Gastrocnemius medialis (tissue), 4 donors: ENCODE results near the gene ZNF562.
"Not testable (repeated sequence)": the region's sequence is repeated elsewhere in the genome, so short reads cannot be mapped to it uniquely, and the experiment has no call there.

Source experiments
- POLR2A ChIP-seq, 2 donors: fragments of 450-650 bp; IDR thresholded peaks; one replicate each; pipeline ENCODE4 v1.6.1; 2017; ENCODE audit warnings: antibody characterized with exemption in 2 of 2, mild to moderate bottlenecking in 2 of 2, moderate library complexity in 2 of 2
- TF ChIP-seq, protein P1 (sequence below), 5 experiments: fragments of 450-650 bp in 3 of 5; fragments of 200-600 bp in 2 of 5; sonication (generic) in 2 of 5; IDR thresholded peaks in 4 of 5; conservative IDR thresholded peaks in 1 of 5; 1 replicate in 4 of 5; 2 replicates in 1 of 5; pipeline ENCODE4 v1.5.1; 2016 to 2019; ENCODE audit warnings: antibody characterized with exemption in 5 of 5, mild to moderate bottlenecking in 3 of 5, moderate library complexity in 3 of 5

GRCh38 chr19:9651464-9651863 is 23.4 kb downstream of the ZNF562 start:
- TF ChIP-seq, protein P1, sequence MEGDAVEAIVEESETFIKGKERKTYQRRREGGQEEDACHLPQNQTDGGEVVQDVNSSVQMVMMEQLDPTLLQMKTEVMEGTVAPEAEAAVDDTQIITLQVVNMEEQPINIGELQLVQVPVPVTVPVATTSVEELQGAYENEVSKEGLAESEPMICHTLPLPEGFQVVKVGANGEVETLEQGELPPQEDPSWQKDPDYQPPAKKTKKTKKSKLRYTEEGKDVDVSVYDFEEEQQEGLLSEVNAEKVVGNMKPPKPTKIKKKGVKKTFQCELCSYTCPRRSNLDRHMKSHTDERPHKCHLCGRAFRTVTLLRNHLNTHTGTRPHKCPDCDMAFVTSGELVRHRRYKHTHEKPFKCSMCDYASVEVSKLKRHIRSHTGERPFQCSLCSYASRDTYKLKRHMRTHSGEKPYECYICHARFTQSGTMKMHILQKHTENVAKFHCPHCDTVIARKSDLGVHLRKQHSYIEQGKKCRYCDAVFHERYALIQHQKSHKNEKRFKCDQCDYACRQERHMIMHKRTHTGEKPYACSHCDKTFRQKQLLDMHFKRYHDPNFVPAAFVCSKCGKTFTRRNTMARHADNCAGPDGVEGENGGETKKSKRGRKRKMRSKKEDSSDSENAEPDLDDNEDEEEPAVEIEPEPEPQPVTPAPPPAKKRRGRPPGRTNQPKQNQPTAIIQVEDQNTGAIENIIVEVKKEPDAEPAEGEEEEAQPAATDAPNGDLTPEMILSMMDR (IDR thresholded peaks at IDR 0.05 in 4 of 5, conservative IDR thresholded peaks at IDR 0.05 in 1 of 5): not testable (repeated sequence)
- not testable (repeated sequence) for TF ChIP-seq POLR2A (IDR thresholded peaks at IDR 0.05)
